ENCODE measurements around the gene PKHD1. TPM values are rescaled to one million over a fixed set of nuclear protein-coding genes. Genes with fewer than 3 reads are reported as not detected.

Gene PKHD1
- total and polyA plus RNA-seq, 4 donors = 0.06 TPM; not detected in 3

- H3K27ac ChIP-seq (ENCODE audit: low read depth in 1 of 2, low read length in 2 of 2) = no peak overlapping the region
- DNase-seq (no peak), ATAC-seq (ENCODE audit: low FRiP score) (no peak)
- intact Hi-C loops (cut with DNase I) = no loop called here
- H3K4me1 ChIP-seq (ENCODE audit: control insufficient read depth in 1 of 2, insufficient read depth in 2 of 2, low read length in 2 of 2) = no peaks in the 10 kb centered on the region
- no peak overlapping the region for H3K4me3 ChIP-seq (ENCODE audit: low read length in 2 of 2)
- H3K36me3 ChIP-seq (ENCODE audit: control insufficient read depth in 1 of 2, insufficient read depth in 2 of 2, low read length in 1 of 2) = no peaks in the 10 kb centered on the region
- peaks cover 1% of the 10 kb centered on the region for H3K9me3 ChIP-seq (ENCODE audit: control insufficient read depth, low read length)
- WGBS, 2 donors = 70 to 72% methylated on average over 3 of the region's 3 CpGs
- H3K27me3 ChIP-seq (ENCODE audit: control insufficient read depth in 1 of 2, insufficient read depth in 2 of 2, low read length in 1 of 2) = peaks cover 0 to 2% of the 10 kb centered on the region in 2 donors
Observed at GRCh38 chr6:52115891-52116604, 28.6 kb upstream of the PKHD1 start.

GRCh38 chr6:52115145-52115741, 27.8 kb upstream of the PKHD1 start:
- H3K4me3 ChIP-seq (ENCODE audit: low read length in 2 of 2) = no peak overlapping the region
- no peak overlapping the region for H3K27ac ChIP-seq (ENCODE audit: low read depth in 1 of 2, low read length in 2 of 2)
- no peak for ATAC-seq (ENCODE audit: low FRiP score)
- H3K9me3 ChIP-seq (ENCODE audit: control insufficient read depth, low read length) = peaks cover 1% of the 10 kb centered on the region
- WGBS, 2 donors = 80 to 81% methylated on average over 3 of the region's 3 CpGs
- H3K27me3 ChIP-seq (ENCODE audit: control insufficient read depth in 1 of 2, insufficient read depth in 2 of 2, low read length in 1 of 2) = peaks cover 0 to 2% of the 10 kb centered on the region in 2 donors
- intact Hi-C loops (cut with DNase I) = no loop called here
- no peaks in the 10 kb centered on the region for H3K36me3 ChIP-seq (ENCODE audit: control insufficient read depth in 1 of 2, insufficient read depth in 2 of 2, low read length in 1 of 2)
- H3K4me1 ChIP-seq (ENCODE audit: control insufficient read depth in 1 of 2, insufficient read depth in 2 of 2, low read length in 2 of 2) = no peaks in the 10 kb centered on the region
- DNase-seq = no peak

- Histone ChIP-seq H3K4me1 (ENCODE audit: control insufficient read depth in 1 of 2, insufficient read depth in 2 of 2, low read length in 2 of 2) (no peaks in the 10 kb centered on the region), H3K4me3 (ENCODE audit: low read length in 2 of 2) (no peak overlapping the region), H3K9me3 (ENCODE audit: control insufficient read depth, low read length) (no peaks in the 10 kb centered on the region), H3K36me3 (ENCODE audit: control insufficient read depth in 1 of 2, insufficient read depth in 2 of 2, low read length in 1 of 2) (no peaks in the 10 kb centered on the region), H3K27me3 (ENCODE audit: control insufficient read depth in 1 of 2, insufficient read depth in 2 of 2, low read length in 1 of 2) (no peaks in the 10 kb centered on the region), H3K27ac (ENCODE audit: low read depth in 1 of 2, low read length in 2 of 2) (no peak overlapping the region)
- DNase-seq = no peak
- 71 to 78% methylated on average over 2 of the region's 2 CpGs for WGBS, 2 donors
- no peak for ATAC-seq (ENCODE audit: low FRiP score)
- intact Hi-C loops (cut with DNase I) = loop anchor here (10.0 kb wide), 2 partner anchors 116 to 126 kb away; no protein-coding TSS in a partner anchor
Observed at GRCh38 chr6:52109171-52109571, 21.8 kb upstream of the PKHD1 start.

GRCh38 chr6:52108128-52108527, 20.7 kb upstream of the PKHD1 start:
- WGBS, 2 donors = 37 to 47% methylated on average over 4 of the region's 4 CpGs
- ATAC-seq (ENCODE audit: low FRiP score) (no peak), DNase-seq (no peak)
- intact Hi-C loops (cut with DNase I) = loop anchor here (10.0 kb wide), 2 partner anchors 117 to 127 kb away; no protein-coding TSS in a partner anchor
- Histone ChIP-seq H3K4me3 (ENCODE audit: low read length in 2 of 2) (no peak overlapping the region), H3K27me3 (ENCODE audit: control insufficient read depth in 1 of 2, insufficient read depth in 2 of 2, low read length in 1 of 2) (no peaks in the 10 kb centered on the region), H3K9me3 (ENCODE audit: control insufficient read depth, low read length) (no peaks in the 10 kb centered on the region), H3K36me3 (ENCODE audit: control insufficient read depth in 1 of 2, insufficient read depth in 2 of 2, low read length in 1 of 2) (no peaks in the 10 kb centered on the region), H3K27ac (ENCODE audit: low read depth in 1 of 2, low read length in 2 of 2) (no peak overlapping the region), H3K4me1 (ENCODE audit: control insufficient read depth in 1 of 2, insufficient read depth in 2 of 2, low read length in 2 of 2) (no peaks in the 10 kb centered on the region)

- H3K4me3 ChIP-seq (ENCODE audit: low read length in 2 of 2) = no peak overlapping the region
- no peaks in the 10 kb centered on the region for H3K36me3 ChIP-seq (ENCODE audit: control insufficient read depth in 1 of 2, insufficient read depth in 2 of 2, low read length in 1 of 2)
- DNase-seq = no peak
- no peaks in the 10 kb centered on the region for H3K9me3 ChIP-seq (ENCODE audit: control insufficient read depth, low read length)
- no peak overlapping the region for H3K27ac ChIP-seq (ENCODE audit: low read depth in 1 of 2, low read length in 2 of 2)
- H3K27me3 ChIP-seq (ENCODE audit: control insufficient read depth in 1 of 2, insufficient read depth in 2 of 2, low read length in 1 of 2) = no peaks in the 10 kb centered on the region
- intact Hi-C loops (cut with DNase I) = loop anchor here (10.0 kb wide), 2 partner anchors 118 to 128 kb away; no protein-coding TSS in a partner anchor
- H3K4me1 ChIP-seq (ENCODE audit: control insufficient read depth in 1 of 2, insufficient read depth in 2 of 2, low read length in 2 of 2) = no peaks in the 10 kb centered on the region
- no peak for ATAC-seq (ENCODE audit: low FRiP score)
Observed at GRCh38 chr6:52106994-52107393, 19.6 kb upstream of the PKHD1 start.

GRCh38 chr6:52104979-52105378, 17.6 kb upstream of the PKHD1 start:
- intact Hi-C loops (cut with DNase I) = loop anchor here (5.0 to 10.0 kb wide), 3 partner anchors 120 to 157 kb away; no protein-coding TSS in a partner anchor
- H3K9me3 ChIP-seq (ENCODE audit: control insufficient read depth, low read length) = no peaks in the 10 kb centered on the region
- no peak overlapping the region for H3K27ac ChIP-seq (ENCODE audit: low read depth in 1 of 2, low read length in 2 of 2)
- no peaks in the 10 kb centered on the region for H3K27me3 ChIP-seq (ENCODE audit: control insufficient read depth in 1 of 2, insufficient read depth in 2 of 2, low read length in 1 of 2)
- no peak overlapping the region for H3K4me3 ChIP-seq (ENCODE audit: low read length in 2 of 2)
- no peak for ATAC-seq (ENCODE audit: low FRiP score)
- no peaks in the 10 kb centered on the region for H3K36me3 ChIP-seq (ENCODE audit: control insufficient read depth in 1 of 2, insufficient read depth in 2 of 2, low read length in 1 of 2)
- no peaks in the 10 kb centered on the region for H3K4me1 ChIP-seq (ENCODE audit: control insufficient read depth in 1 of 2, insufficient read depth in 2 of 2, low read length in 2 of 2)
- WGBS, 2 donors = 24 to 38% methylated on average over 4 of the region's 4 CpGs
- no peak for DNase-seq

GRCh38 chr6:52103623-52104022, 16.2 kb upstream of the PKHD1 start:
- no peaks in the 10 kb centered on the region for H3K27me3 ChIP-seq (ENCODE audit: control insufficient read depth in 1 of 2, insufficient read depth in 2 of 2, low read length in 1 of 2)
- H3K4me1 ChIP-seq (ENCODE audit: control insufficient read depth in 1 of 2, insufficient read depth in 2 of 2, low read length in 2 of 2) = no peaks in the 10 kb centered on the region
- H3K36me3 ChIP-seq (ENCODE audit: control insufficient read depth in 1 of 2, insufficient read depth in 2 of 2, low read length in 1 of 2) = no peaks in the 10 kb centered on the region
- H3K9me3 ChIP-seq (ENCODE audit: control insufficient read depth, low read length) = no peaks in the 10 kb centered on the region
- ATAC-seq (ENCODE audit: low FRiP score) (no peak), DNase-seq (no peak)
- 56 to 67% methylated on average over 2 of the region's 2 CpGs for WGBS, 2 donors
- H3K4me3 ChIP-seq (ENCODE audit: low read length in 2 of 2) = no peak overlapping the region
- intact Hi-C loops (cut with DNase I) = loop anchor here (5.0 to 10.0 kb wide), 3 partner anchors 121 to 159 kb away; no protein-coding TSS in a partner anchor
- H3K27ac ChIP-seq (ENCODE audit: low read depth in 1 of 2, low read length in 2 of 2) = no peak overlapping the region

GRCh38 chr6:52102405-52102804, 15.0 kb upstream of the PKHD1 start:
- ATAC-seq (ENCODE audit: low FRiP score) (no peak), DNase-seq (no peak)
- Histone ChIP-seq H3K9me3 (ENCODE audit: control insufficient read depth, low read length) (no peaks in the 10 kb centered on the region), H3K36me3 (ENCODE audit: control insufficient read depth in 1 of 2, insufficient read depth in 2 of 2, low read length in 1 of 2) (no peaks in the 10 kb centered on the region), H3K4me3 (ENCODE audit: low read length in 2 of 2) (no peak overlapping the region), H3K4me1 (ENCODE audit: control insufficient read depth in 1 of 2, insufficient read depth in 2 of 2, low read length in 2 of 2) (no peaks in the 10 kb centered on the region), H3K27me3 (ENCODE audit: control insufficient read depth in 1 of 2, insufficient read depth in 2 of 2, low read length in 1 of 2) (no peaks in the 10 kb centered on the region), H3K27ac (ENCODE audit: low read depth in 1 of 2, low read length in 2 of 2) (no peak overlapping the region)
- intact Hi-C loops (cut with DNase I) = loop anchor here (5.0 to 10.0 kb wide), 3 partner anchors 122 to 160 kb away; no protein-coding TSS in a partner anchor
- WGBS, 2 donors = 36 to 60% methylated on average over 1 of the region's 1 CpG

GRCh38 chr6:52098721-52099120, 11.3 kb upstream of the PKHD1 start:
- ATAC-seq (ENCODE audit: low FRiP score) (no peak), DNase-seq (no peak)
- no peaks in the 10 kb centered on the region for H3K36me3 ChIP-seq (ENCODE audit: control insufficient read depth in 1 of 2, insufficient read depth in 2 of 2, low read length in 1 of 2)
- H3K4me3 ChIP-seq (ENCODE audit: low read length in 2 of 2) = no peak overlapping the region
- intact Hi-C loops (cut with DNase I) = no loop called here
- H3K4me1 ChIP-seq (ENCODE audit: control insufficient read depth in 1 of 2, insufficient read depth in 2 of 2, low read length in 2 of 2) = no peaks in the 10 kb centered on the region
- no peak overlapping the region for H3K27ac ChIP-seq (ENCODE audit: low read depth in 1 of 2, low read length in 2 of 2)
- no peaks in the 10 kb centered on the region for H3K9me3 ChIP-seq (ENCODE audit: control insufficient read depth, low read length)
- no peaks in the 10 kb centered on the region for H3K27me3 ChIP-seq (ENCODE audit: control insufficient read depth in 1 of 2, insufficient read depth in 2 of 2, low read length in 1 of 2)
- WGBS, 2 donors = 12 to 18% methylated on average over 1 of the region's 1 CpG
